Daoy (cell line): ENCODE results near the gene SRGAP1. TPM values are rescaled to one million over a fixed set of nuclear protein-coding genes. Genes with fewer than 3 reads are reported as not detected.
"Not testable (repeated sequence)": the region's sequence is repeated elsewhere in the genome, so short reads cannot be mapped to it uniquely, and the experiment has no call there.

Experiments
- DNase-seq: peaks from one replicate; pipeline ENCODE4 v3.0.0-alpha.2; 2015; ENCODE audit warnings: low read depth
- total RNA-seq: library from RNA; depleted of rRNA; stranded (reverse); fragments of >200 nt; shearing (Covaris generic); gene quantifications from 2 replicates; pipeline ENCODE4 v1.2.3, GENCODE V29; 2014

The SRGAP1 gene
- total RNA-seq, 1 experiment from 2014 or later, result 0.91 TPM

GRCh38 chr12:64122154-64122553 lies 277.7 kb downstream of the SRGAP1 start:
- no peak for DNase-seq

- no peak for DNase-seq
Measured at GRCh38 chr12:64122995-64123394, 278.5 kb downstream of the SRGAP1 start.

- DNase-seq, result no peak
Measured at GRCh38 chr12:64123448-64123847, 278.9 kb downstream of the SRGAP1 start.

GRCh38 chr12:64124511-64125197 lies 280.2 kb downstream of the SRGAP1 start:
- no peak for DNase-seq

GRCh38 chr12:64125913-64126312 lies 281.4 kb downstream of the SRGAP1 start:
- no peak for DNase-seq

GRCh38 chr12:64127811-64128210 lies 283.3 kb downstream of the SRGAP1 start:
- no peak for DNase-seq

- DNase-seq, result no peak
Measured at GRCh38 chr12:64128366-64128765, 283.9 kb downstream of the SRGAP1 start.

- DNase-seq, result not testable (repeated sequence)
Measured at GRCh38 chr12:64130476-64130875, 286.0 kb downstream of the SRGAP1 start.

- DNase-seq, result not testable (repeated sequence)
Measured at GRCh38 chr12:64131456-64131855, 287.0 kb downstream of the SRGAP1 start.

- not testable (repeated sequence) for DNase-seq
Measured at GRCh38 chr12:64132672-64133071, 288.2 kb downstream of the SRGAP1 start.

- DNase-seq, result no peak
Measured at GRCh38 chr12:64137117-64137516, 292.6 kb downstream of the SRGAP1 start.

- no peak for DNase-seq
Measured at GRCh38 chr12:64139021-64139420, 294.5 kb downstream of the SRGAP1 start.

GRCh38 chr12:64142382-64142781 lies 297.9 kb downstream of the SRGAP1 start:
- DNase-seq, result no peak

- no peak for DNase-seq
Measured at GRCh38 chr12:64142784-64143183, 298.3 kb downstream of the SRGAP1 start.

- no peak for DNase-seq
Measured at GRCh38 chr12:64145226-64145625, 300.7 kb downstream of the SRGAP1 start.

GRCh38 chr12:64147011-64147631 lies 302.6 kb downstream of the SRGAP1 start:
- DNase-seq, result no peak

- no peak for DNase-seq
Measured at GRCh38 chr12:64147875-64148274, 303.4 kb downstream of the SRGAP1 start.

GRCh38 chr12:64154677-64155076 lies 310.2 kb downstream of the SRGAP1 start:
- no peak for DNase-seq

- no peak for DNase-seq
Measured at GRCh38 chr12:64157110-64157509, 312.6 kb downstream of the SRGAP1 start.

GRCh38 chr12:64160021-64160710 lies 315.7 kb downstream of the SRGAP1 start:
- DNase-seq, result no peak

GRCh38 chr12:64160711-64161060 lies 316.2 kb downstream of the SRGAP1 start:
- no peak for DNase-seq

GRCh38 chr12:64166606-64167005 lies 322.1 kb downstream of the SRGAP1 start:
- not testable (repeated sequence) for DNase-seq

- DNase-seq, result not testable (repeated sequence)
Measured at GRCh38 chr12:64167041-64167440, 322.5 kb downstream of the SRGAP1 start.
